Gastrocnemius medialis (tissue), 4 donors: Measurements from ENCODE around the gene CCDC160. TPM values are rescaled to one million over a fixed set of nuclear protein-coding genes. Genes with fewer than 3 reads are reported as not detected.
"Not testable (repeated sequence)": the region's sequence is repeated elsewhere in the genome, so short reads cannot be mapped to it uniquely, and the experiment has no call there.

Experiments
- ATAC-seq, 2 donors: fragments of 150-250 bp; one replicate each; pipeline ENCODE4 v1.9.1; 2016
- DNase-seq, 2 donors: peaks; one replicate each; pipeline ENCODE4 v3.0.0-alpha.2; 2019
- H3K27ac ChIP-seq, 4 donors: fragments of 200-600 bp; sonication (generic); 1 replicate in 1 of 4; 2 replicates in 3 of 4; pipeline ENCODE4 v1.5.1; 2016 to 2018; ENCODE audit warnings: mild to moderate bottlenecking in 2 of 4, moderate library complexity in 1 of 4
- H3K27me3 ChIP-seq, 3 donors: fragments of 200-600 bp; sonication (generic) in 2 of 3; 1 replicate in 1 of 3; 2 replicates in 2 of 3; pipeline versions ENCODE4 v1.5.1 to v1.6.0; 2016 to 2019; ENCODE audit warnings: mild to moderate bottlenecking in 1 of 3, moderate library complexity in 1 of 3
- H3K36me3 ChIP-seq, 2 donors: fragments of 200-600 bp; sonication (generic) in 1 of 2; one replicate each; pipeline ENCODE4 v1.5.1; 2017 to 2018
- H3K4me1 ChIP-seq, 2 donors: fragments of 200-600 bp; sonication (generic) in 1 of 2; one replicate each; pipeline ENCODE4 v1.5.1; 2016 to 2017; ENCODE audit warnings: mild to moderate bottlenecking in 2 of 2
- H3K4me3 ChIP-seq, 4 donors: fragments of 200-600 bp; sonication (generic) in 3 of 4; 1 replicate in 1 of 4; 2 replicates in 3 of 4; pipeline ENCODE4 v1.5.1; 2016 to 2019; ENCODE audit warnings: mild to moderate bottlenecking in 2 of 4
- H3K9me3 ChIP-seq, 3 donors: fragments of 200-600 bp; sonication (generic) in 2 of 3; 1 replicate in 1 of 3; 2 replicates in 2 of 3; pipeline ENCODE4 v1.5.1; 2016 to 2019
- CTCF ChIP-seq, 5 experiments: fragments of 450-650 bp in 3 of 5; fragments of 200-600 bp in 2 of 5; sonication (generic) in 2 of 5; IDR thresholded peaks in 4 of 5; conservative IDR thresholded peaks in 1 of 5; 1 replicate in 4 of 5; 2 replicates in 1 of 5; pipeline ENCODE4 v1.5.1; 2016 to 2019; ENCODE audit warnings: antibody characterized with exemption in 5 of 5, mild to moderate bottlenecking in 3 of 5, moderate library complexity in 3 of 5
- POLR2A ChIP-seq, 2 donors: fragments of 450-650 bp; IDR thresholded peaks; one replicate each; pipeline ENCODE4 v1.6.1; 2017; ENCODE audit warnings: antibody characterized with exemption in 2 of 2, mild to moderate bottlenecking in 2 of 2, moderate library complexity in 2 of 2
- in situ Hi-C, 4 donors: fragments of 200-750 bp; cut with MboI; loops; one replicate each; pipeline versions ENCODE4 v1.15.0 to v1.8.0; 2017; ENCODE audit warnings: low sequenced_read_pairs in 4 of 4
- intact Hi-C: fragments of 100-400 bp; cut with DNase I; formaldehyde crosslinking; loops from one replicate; pipeline ENCODE4 v1.15.1; 2023; ENCODE audit warnings: low total_unique reads
- total RNA-seq, 4 donors: library from RNA; depleted of rRNA; stranded (reverse); fragments of >200 nt; gene quantifications; one replicate each; pipeline versions ENCODE4 v1.1.0 to v1.2.3, GENCODE V29; 2016

Gene CCDC160
- total RNA-seq, 4 donors from 2014 or later, result 0.20 to 1.2 TPM; not detected in 2

DNA sequence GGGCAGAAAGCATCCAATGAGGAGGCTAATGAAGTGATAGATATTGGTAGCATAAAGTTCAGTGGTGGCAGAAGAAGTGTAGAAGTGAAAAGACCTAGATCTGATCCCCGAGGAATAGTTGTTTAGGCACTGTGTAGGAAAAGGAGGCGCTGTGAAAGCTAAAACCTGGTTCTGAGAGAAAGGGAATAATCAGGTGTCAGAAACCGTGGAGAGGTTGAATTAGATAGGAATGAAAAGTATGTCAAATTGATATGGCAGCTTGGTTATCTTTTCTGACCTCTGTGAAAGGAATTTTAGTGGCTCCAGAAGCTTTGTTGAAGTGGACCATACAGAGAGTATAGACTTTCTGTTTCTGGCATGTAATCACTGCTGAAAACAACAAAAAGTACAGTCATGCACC is 30.8 kb upstream of the CCDC160 start:
- in situ Hi-C loops (no loop called here), intact Hi-C loops (no loop called here)
- Histone ChIP-seq H3K4me1 (no peaks in the 10 kb centered on the region), H3K36me3 (no peaks in the 10 kb centered on the region), H3K27ac (no peak overlapping the region), H3K27me3 (peaks cover 0 to 3% (median 0%) of the 10 kb centered on the region in 3 donors), H3K9me3 (no peaks in the 10 kb centered on the region), H3K4me3 (no peak overlapping the region)
- ATAC-seq, result no peak
- DNase-seq, result no peak
- TF ChIP-seq CTCF (IDR thresholded peaks at IDR 0.05 in 4 of 5, conservative IDR thresholded peaks at IDR 0.05 in 1 of 5) (no peak), POLR2A (IDR thresholded peaks at IDR 0.05) (no peak)

GRCh38 chrX:134210465-134210864 is 26.5 kb upstream of the CCDC160 start:
- in situ Hi-C loops, result no loop called here
- no peak for ATAC-seq
- H3K36me3 ChIP-seq, result no peaks in the 10 kb centered on the region

GRCh38 chrX:134235236-134235635 is 1.7 kb upstream of the CCDC160 start:
- Histone ChIP-seq H3K9me3 (no peaks in the 10 kb centered on the region), H3K4me1 (no peaks in the 10 kb centered on the region), H3K36me3 (no peaks in the 10 kb centered on the region), H3K27me3 (no peaks in the 10 kb centered on the region), H3K4me3 (no peak overlapping the region), H3K27ac (no peak overlapping the region)
- in situ Hi-C loops (no loop called here), intact Hi-C loops (no loop called here)
- DNase-seq (no peak), ATAC-seq (no peak)
- TF ChIP-seq POLR2A (IDR thresholded peaks at IDR 0.05), result no peak
- TF ChIP-seq CTCF (IDR thresholded peaks at IDR 0.05 in 4 of 5, conservative IDR thresholded peaks at IDR 0.05 in 1 of 5), result no peak

More at GRCh38 chrX:134210465-134210864, 26.5 kb upstream of the CCDC160 start:
- DNase-seq, result no peak
- no peak for TF ChIP-seq POLR2A (IDR thresholded peaks at IDR 0.05)
- TF ChIP-seq CTCF (IDR thresholded peaks at IDR 0.05 in 4 of 5, conservative IDR thresholded peaks at IDR 0.05 in 1 of 5), result no peak
- no peak overlapping the region for H3K27ac ChIP-seq
- intact Hi-C loops, result no loop called here
- H3K9me3 ChIP-seq, result no peaks in the 10 kb centered on the region
- H3K4me3 ChIP-seq, result no peak overlapping the region
- no peaks in the 10 kb centered on the region for H3K27me3 ChIP-seq
- H3K4me1 ChIP-seq, result no peaks in the 10 kb centered on the region

GRCh38 chrX:134238144-134238543 is 1.2 kb downstream of the CCDC160 start:
- intact Hi-C loops, ATAC-seq, in situ Hi-C loops, H3K27me3 ChIP-seq, DNase-seq, H3K27ac ChIP-seq, H3K9me3 ChIP-seq, H3K4me1 ChIP-seq, H3K36me3 ChIP-seq: not testable (repeated sequence)
- peak overlapping the region in 1 of 4 donors; percentile 55 for H3K4me3 ChIP-seq

DNA sequence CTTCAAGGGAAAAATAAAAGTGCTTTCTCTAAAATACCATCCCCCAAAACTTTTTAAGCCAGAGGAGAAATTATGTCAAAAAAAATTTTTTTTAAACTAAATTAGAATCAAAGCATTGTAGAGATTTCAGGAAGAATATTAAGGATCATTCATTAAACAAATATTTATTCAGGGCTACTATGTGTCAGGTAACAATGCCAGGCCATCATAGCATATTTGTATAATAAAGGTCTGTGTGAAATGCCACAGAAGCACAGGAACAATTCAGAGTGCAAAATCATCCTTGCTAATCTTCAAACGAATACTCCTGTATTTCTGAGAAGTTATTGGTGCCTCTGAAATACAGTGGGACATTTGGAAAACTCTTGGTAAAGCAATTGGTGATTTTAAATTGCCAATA is 2.0 kb downstream of the CCDC160 start:
- H3K27me3 ChIP-seq, result no peaks in the 10 kb centered on the region
- ATAC-seq (no peak), DNase-seq (no peak)
- no peak overlapping the region for H3K27ac ChIP-seq
- H3K4me1 ChIP-seq, result no peaks in the 10 kb centered on the region
- intact Hi-C loops (no loop called here), in situ Hi-C loops (no loop called here)
- no peak overlapping the region for H3K4me3 ChIP-seq
- H3K9me3 ChIP-seq, result no peaks in the 10 kb centered on the region
- no peaks in the 10 kb centered on the region for H3K36me3 ChIP-seq
- TF ChIP-seq POLR2A (IDR thresholded peaks at IDR 0.05), result no peak
- no peak for TF ChIP-seq CTCF (IDR thresholded peaks at IDR 0.05 in 4 of 5, conservative IDR thresholded peaks at IDR 0.05 in 1 of 5)
